Esophagus muscularis mucosa (tissue), 3 donors: ENCODE data around the gene MRPS11.

ENCODE experiments used
- CTCF ChIP-seq, 3 experiments: fragments of 200-600 bp in 2 of 3; fragments of 450-650 bp in 1 of 3; sonication (generic) in 2 of 3; IDR thresholded peaks; one replicate each; pipeline ENCODE4 v1.5.1; 2017 to 2019; ENCODE audit warnings: antibody characterized with exemption in 3 of 3, mild to moderate bottlenecking in 2 of 3, moderate library complexity in 1 of 3
- POLR2A ChIP-seq: fragments of 450-650 bp; IDR thresholded peaks from one replicate; pipeline ENCODE4 v1.6.1; 2017; ENCODE audit warnings: antibody characterized with exemption, moderate library complexity, mild to moderate bottlenecking, low read depth
- POLR2AphosphoS5 ChIP-seq, 2 donors: sonication (generic); formaldehyde crosslinking; IDR thresholded peaks; one replicate each; pipeline ENCODE4 v1.6.1; 2017; ENCODE audit warnings: antibody characterized with exemption in 2 of 2

GRCh38 chr15:88426304-88426703, 41.2 kb upstream of the MRPS11 start:
- TF ChIP-seq CTCF (IDR thresholded peaks at IDR 0.05) (no peak), POLR2AphosphoS5 (IDR thresholded peaks at IDR 0.05) (no peak), POLR2A (no peak)
